GM19238 (cell line): Measurements from ENCODE around the gene TAS1R2.

Experiments
- DNase-seq: peaks from one replicate; pipeline ENCODE4 v3.0.0; 2011; ENCODE audit warnings: low spot score; ENCODE audit not compliant: insufficient read length

The TAS1R2 gene

DNA sequence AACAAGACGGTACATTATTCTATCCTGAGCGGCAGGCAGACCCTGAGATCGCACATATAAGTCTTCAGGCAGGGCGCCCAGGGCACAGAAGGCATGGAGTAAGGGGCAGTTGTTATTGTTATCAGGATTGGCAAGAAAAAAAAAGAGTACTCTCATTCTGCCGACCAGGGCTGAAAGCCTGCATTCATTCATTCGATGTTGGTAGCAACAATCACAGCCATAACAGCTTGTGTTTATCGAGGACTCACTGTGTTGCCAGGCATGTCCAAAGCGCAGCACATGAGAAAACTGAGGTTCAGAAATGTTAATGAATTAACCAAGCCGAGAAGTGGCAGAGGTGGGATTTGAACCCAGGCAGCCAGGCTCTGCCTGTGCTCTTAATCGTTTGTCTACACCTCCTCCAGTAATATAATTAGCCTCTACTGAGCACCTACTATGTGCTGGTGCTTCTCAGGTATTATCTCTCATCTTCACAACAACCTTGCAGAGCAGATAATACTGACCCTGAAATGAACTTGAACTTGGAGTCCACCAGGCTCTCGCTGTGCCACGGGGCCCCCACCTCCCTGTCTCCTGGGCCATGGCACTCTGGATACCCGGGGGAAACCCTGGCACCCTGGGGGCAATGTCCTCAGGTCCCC lies 56.2 kb downstream of the TAS1R2 start:
- DNase-seq: no peak

DNA sequence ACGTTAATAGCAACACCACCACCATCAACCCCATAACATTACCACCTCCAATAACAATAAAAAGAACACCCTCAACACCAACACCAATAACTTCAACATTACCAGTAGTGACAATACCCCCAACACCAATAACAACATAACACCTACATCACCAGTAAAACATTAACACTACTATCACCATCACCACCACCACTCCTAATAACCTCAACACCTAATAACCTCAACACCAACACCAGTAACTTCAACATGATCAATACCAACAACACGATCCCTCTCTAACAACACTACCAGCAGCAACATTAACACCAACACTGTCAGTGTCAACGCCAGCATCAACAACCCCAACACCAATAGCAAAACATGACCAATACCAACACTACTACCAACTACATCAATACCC lies 57.2 kb downstream of the TAS1R2 start:
- no peak for DNase-seq

DNA sequence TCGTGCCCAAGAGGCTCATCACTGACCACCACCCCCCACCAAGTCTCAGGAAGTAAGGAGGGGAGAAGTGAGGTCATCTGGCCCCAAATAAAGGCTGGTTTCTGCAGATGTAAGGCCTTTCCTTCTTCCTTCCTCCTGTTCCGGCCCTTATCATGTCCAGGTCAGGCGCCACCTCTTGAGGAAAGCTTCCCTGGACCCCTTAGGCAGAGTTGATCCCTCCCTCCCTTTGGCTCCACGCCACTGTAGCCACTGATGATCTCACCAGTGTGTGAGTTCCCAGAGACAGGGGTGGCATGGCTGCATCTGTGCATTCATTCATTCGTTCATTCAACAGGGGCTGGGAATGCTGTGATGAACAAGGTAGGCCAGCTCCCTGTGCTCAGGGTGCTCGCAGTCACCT lies 59.2 kb downstream of the TAS1R2 start:
- DNase-seq: no peak

DNA sequence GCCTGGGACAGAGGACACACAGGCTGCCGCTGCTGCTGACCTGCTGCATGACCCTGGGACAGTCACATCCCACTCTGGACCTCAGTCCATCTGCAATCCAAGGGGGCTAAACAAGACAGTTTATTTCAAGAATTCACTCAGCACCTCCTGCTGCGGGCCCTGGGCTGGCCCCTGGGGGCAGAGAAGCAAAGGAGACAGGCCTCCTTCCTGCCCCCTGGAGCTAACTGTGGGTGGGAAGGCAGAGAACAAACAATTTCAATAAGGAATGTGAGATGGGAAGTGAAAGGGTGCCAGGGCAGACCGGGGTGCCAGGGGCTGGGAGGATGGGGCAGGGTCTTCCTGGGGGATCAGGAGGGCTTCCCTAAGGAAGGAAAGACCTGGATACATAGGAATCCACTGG lies 60.0 kb downstream of the TAS1R2 start:
- no peak for DNase-seq

DNA sequence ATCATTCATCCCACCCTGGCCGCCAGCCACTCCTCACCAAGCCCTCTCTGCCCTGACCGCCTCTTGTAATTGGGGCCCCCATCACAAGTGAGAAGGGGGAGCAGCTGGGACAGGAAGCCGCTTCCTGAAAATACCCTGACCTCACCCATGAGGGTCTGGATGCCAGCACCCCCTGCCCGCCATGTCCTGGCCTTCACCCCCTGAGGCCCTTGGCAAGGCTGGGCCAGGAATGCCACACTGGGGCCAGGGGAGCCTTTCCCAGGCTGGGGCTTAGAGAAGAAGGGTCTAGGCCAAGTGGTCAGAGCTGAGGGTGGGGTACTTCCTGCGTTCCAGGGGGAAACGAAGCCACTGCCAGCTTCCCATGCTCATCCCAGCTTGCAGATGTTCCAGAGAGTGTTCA lies 60.5 kb downstream of the TAS1R2 start:
- DNase-seq: no peak

DNA sequence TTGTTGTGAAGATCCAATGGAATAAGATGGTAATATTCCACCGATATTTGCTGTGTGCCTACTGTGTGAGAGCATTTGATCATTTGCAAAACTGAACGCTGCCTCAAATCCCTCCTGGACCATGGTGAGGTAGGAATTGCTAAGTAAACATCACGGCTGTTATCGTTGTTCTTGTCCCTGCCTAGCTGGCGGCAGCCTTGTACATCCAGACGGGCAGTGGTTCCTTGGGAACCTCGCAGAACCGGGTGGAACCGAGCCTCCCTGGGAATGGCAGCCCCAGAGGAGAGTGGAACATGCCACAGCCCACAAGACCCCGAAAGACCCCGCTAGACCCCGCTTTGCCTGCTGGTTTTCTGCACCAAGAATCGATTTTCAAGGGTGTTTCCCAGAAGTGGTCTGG lies 60.9 kb downstream of the TAS1R2 start:
- DNase-seq: no peak

DNA sequence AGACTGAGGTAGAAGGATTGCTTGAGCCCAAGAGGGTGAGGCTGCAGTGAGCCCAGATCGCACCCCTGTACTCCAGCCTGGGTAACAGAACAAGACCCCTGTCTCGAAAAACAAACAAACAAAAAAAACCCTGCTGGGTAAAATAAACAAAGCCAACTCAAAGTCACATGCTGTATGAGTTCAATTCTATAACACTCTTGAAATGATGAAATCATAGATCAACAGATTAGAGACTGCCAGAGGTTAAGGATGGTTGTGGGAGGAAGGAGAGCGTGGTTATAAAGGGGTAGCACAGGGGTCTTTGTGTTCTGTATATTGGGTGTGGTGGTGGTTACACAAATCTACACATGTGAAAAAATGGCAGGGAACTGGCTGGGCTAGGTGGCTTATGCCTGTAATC lies 62.5 kb downstream of the TAS1R2 start:
- DNase-seq: no peak

DNA sequence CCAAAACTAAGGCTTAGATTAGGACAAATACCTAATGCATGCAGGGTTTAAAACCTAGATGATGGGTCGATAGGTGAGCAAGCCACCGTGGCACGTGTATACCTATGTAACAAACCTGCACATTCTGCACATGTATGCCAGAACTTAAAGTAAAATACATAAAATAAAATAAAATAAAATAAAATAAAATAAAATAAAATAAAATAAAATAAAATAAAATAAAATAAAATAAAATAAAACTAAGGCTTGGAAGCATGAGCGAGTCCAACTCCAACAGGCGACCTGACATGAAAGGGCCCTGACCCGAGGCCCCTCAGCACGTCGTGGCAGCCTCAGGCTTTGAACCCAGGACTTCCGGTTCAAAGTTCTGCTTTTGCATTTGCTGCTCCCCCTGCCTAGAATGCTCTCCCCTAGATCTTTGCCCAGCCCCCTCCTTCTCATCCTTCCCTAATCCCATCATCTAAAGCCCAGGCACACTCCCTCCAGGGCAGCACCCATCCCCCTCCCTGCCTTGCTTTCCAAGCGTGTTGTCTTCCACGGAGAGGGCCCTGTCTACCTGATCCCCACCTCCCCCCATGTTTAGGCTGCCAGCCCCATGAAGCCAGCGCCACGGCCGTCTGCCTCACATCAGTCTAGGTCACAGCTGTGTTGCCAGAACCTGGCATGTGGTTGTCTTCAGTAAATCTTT lies 64.3 kb downstream of the TAS1R2 start:
- DNase-seq: no peak

DNA sequence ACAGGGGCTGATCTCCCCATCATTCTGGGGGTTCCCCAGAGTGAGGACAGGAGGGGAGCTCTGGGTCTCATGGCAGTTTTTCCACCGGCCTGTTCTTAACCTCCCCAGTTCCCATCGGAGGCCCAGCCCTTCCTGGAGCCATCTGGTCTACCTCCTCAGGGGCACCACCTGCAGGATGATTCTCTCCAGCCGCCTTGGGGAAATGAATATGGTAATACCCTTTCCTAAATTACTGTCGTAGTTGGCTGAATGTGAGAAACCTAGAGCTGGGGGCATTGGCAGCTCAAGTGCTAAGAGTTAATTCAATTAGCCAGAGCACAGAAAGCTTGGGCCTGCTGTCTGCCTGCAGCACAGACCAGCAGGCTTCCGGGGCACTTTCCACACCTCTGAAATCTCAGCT lies 64.9 kb downstream of the TAS1R2 start:
- no peak for DNase-seq

DNA sequence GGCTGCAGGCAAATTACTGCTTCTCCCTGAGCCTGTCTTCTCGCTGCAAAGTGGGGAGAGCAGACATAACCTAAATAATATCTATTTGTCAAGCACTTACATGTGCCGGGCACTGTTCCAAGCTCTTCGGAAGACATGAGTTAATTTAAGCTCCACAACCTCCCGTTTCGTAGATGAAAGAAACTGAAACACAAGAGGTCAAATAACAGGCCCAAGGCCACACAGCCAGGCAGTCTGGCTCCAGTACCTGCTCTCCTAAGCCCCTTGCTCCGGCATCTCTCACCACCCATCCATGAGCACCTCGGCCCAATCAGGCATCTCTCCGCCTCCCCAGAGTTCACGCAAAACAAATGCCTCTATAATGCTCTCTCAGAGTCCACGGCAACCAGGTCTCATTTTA lies 65.4 kb downstream of the TAS1R2 start:
- DNase-seq: no peak

DNA sequence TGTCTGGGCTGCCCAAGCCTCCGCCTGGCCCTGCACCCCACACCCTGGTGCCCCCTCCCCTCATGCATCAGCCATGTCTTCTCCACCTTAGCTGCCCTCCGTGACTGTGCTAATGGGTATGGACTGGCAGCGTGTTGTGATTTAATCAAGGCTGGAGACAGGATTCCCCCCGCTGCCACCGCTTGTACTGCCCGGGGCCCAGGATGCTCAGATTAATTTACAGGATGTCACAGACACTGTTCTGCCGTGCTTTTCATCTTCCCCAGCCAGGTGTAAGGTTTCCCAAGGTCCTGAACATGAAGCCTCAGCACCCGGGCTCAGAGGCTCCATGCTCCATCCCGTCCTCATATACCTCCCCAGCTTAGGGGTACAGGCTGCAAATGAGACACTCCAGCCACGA lies 66.3 kb downstream of the TAS1R2 start:
- no peak for DNase-seq

DNA sequence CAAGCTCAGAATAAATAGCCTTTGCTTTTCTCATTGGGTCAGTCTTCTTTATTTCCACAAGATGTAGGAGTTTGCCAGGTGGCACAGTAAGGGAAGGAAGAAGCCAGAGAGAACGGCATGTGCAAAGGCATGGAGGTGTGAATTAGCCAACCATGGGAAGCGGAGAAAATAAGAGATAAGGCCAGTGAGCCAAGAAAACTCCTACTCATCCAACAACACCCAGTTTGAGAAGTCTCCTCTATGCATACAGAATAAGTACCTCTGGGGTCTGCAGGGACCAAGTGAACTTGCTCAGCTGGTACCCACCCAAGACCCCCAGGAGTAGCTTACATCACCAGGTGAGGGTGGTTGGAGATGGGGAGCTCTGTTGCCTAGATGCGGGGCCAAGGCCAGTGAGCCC lies 66.7 kb downstream of the TAS1R2 start:
- no peak for DNase-seq
